ENCODE data around the gene CIDEB. TPM values are rescaled to one million over a fixed set of nuclear protein-coding genes. Genes with fewer than 3 reads are reported as not detected.

Gene CIDEB
- total and polyA plus RNA-seq, 10 of the 15 experiments (the other 5 are each of a cell fraction or from before 2014, with no cell fraction given): 0.34 to 6.3 (median 3.2) TPM

- ChIA-PET SMC1A (ENCODE audit: uncharacterized antibody, unreplicated experiment) (no interaction called here), RAD21 (ENCODE audit: unreplicated experiment) (no interaction called here), POLR2A (no interaction called here), CTCF (interaction anchor here (1.8 kb wide), 1 partner anchor 14 kb away, joined by 8 read pairs; no protein-coding TSS in a partner anchor)
- Histone ChIP-seq H3K79me2 (ENCODE audit: control insufficient read depth, insufficient read depth, low read length) (no peaks in the 10 kb centered on the region), H4K20me1 (ENCODE audit: control insufficient read depth, insufficient read depth) (no peaks in the 10 kb centered on the region), H2AFZ (ENCODE audit: control insufficient read depth, low read depth, low read length) (no peak overlapping the region), H3K36me3 (ENCODE audit: control insufficient read depth in 2 of 2, insufficient read depth in 2 of 2, low read length in 1 of 2) (peaks cover 0 to 3% of the 10 kb centered on the region in 2 experiments; a peak in 2 of 4 replicates), H3K4me1 (ENCODE audit: control insufficient read depth, insufficient read depth, low read length) (no peaks in the 10 kb centered on the region; the same call in 1 of the 2 replicates), H3K4me3 (no peak overlapping the region), H3K27me3 (replicated peaks in 1 of 2; ENCODE audit: control insufficient read depth in 2 of 2, insufficient read depth in 2 of 2, low read length in 1 of 2) (no peaks in the 10 kb centered on the region), H3K27ac (ENCODE audit: control insufficient read depth, insufficient read depth) (no peak overlapping the region), H3K9me3 (replicated peaks; ENCODE audit: control insufficient read depth, insufficient read depth, low read length) (no peaks in the 10 kb centered on the region), H3K4me2 (ENCODE audit: control insufficient read depth, insufficient read depth) (no peak overlapping the region), H3K9ac (ENCODE audit: control insufficient read depth, insufficient read depth, low read length) (no peak overlapping the region)
- no TSS peak for BruUV-seq (replicated peaks)
- FAIRE-seq: no peak
- WGBS (ENCODE audit: insufficient coverage, insufficient replicate concordance, low lambda C conversion rate, missing lambda C conversion rate): 84% methylated on average over 12 of the region's 12 CpGs
- DNase-seq (ENCODE audit: low read depth, low spot score): no peak
- intact Hi-C loops (cut with micrococcal nuclease; ENCODE audit: unreplicated experiment): no loop called here
- no peak for ATAC-seq
- TF ChIP-seq NFXL1 (IDR thresholded peaks at IDR 0.05; ENCODE audit: borderline replicate concordance): no peak
- no peak for TF ChIP-seq MTA3 (IDR thresholded peaks at IDR 0.05; ENCODE audit: borderline replicate concordance, low read length)
- no peak for TF ChIP-seq CHD4 (IDR thresholded peaks at IDR 0.05)
- no peak for TF ChIP-seq NFIC (IDR thresholded peaks at IDR 0.05; ENCODE audit: low read depth, low read length)
- TF ChIP-seq MLLT1 (IDR thresholded peaks at IDR 0.05): no peak
- TF ChIP-seq SUPT20H (IDR thresholded peaks at IDR 0.05; ENCODE audit: borderline replicate concordance, control insufficient read depth, low read depth, low read length): no peak
- TF ChIP-seq, protein P1, sequence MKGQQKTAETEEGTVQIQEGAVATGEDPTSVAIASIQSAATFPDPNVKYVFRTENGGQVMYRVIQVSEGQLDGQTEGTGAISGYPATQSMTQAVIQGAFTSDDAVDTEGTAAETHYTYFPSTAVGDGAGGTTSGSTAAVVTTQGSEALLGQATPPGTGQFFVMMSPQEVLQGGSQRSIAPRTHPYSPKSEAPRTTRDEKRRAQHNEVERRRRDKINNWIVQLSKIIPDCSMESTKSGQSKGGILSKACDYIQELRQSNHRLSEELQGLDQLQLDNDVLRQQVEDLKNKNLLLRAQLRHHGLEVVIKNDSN (IDR thresholded peaks at IDR 0.05; ENCODE audit: borderline replicate concordance, extremely low read length, insufficient read depth, low read depth, low read length): no peak
- TF ChIP-seq CHD2 (IDR thresholded peaks at IDR 0.05; ENCODE audit: borderline replicate concordance, low read depth, low read length): no peak
- TF ChIP-seq MEF2B (IDR thresholded peaks at IDR 0.05; ENCODE audit: partially characterized antibody, poor library complexity, severe bottlenecking): no peak
- TF ChIP-seq, protein P2, sequence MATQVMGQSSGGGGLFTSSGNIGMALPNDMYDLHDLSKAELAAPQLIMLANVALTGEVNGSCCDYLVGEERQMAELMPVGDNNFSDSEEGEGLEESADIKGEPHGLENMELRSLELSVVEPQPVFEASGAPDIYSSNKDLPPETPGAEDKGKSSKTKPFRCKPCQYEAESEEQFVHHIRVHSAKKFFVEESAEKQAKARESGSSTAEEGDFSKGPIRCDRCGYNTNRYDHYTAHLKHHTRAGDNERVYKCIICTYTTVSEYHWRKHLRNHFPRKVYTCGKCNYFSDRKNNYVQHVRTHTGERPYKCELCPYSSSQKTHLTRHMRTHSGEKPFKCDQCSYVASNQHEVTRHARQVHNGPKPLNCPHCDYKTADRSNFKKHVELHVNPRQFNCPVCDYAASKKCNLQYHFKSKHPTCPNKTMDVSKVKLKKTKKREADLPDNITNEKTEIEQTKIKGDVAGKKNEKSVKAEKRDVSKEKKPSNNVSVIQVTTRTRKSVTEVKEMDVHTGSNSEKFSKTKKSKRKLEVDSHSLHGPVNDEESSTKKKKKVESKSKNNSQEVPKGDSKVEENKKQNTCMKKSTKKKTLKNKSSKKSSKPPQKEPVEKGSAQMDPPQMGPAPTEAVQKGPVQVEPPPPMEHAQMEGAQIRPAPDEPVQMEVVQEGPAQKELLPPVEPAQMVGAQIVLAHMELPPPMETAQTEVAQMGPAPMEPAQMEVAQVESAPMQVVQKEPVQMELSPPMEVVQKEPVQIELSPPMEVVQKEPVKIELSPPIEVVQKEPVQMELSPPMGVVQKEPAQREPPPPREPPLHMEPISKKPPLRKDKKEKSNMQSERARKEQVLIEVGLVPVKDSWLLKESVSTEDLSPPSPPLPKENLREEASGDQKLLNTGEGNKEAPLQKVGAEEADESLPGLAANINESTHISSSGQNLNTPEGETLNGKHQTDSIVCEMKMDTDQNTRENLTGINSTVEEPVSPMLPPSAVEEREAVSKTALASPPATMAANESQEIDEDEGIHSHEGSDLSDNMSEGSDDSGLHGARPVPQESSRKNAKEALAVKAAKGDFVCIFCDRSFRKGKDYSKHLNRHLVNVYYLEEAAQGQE (IDR thresholded peaks at IDR 0.05; ENCODE audit: low read depth, low read length): no peak
- TF ChIP-seq CBX3 (IDR thresholded peaks at IDR 0.05; ENCODE audit: borderline replicate concordance, low read depth): no peak
- TF ChIP-seq HDAC6 (IDR thresholded peaks at IDR 0.05; ENCODE audit: unreplicated experiment): no peak
- TF ChIP-seq LARP7 (IDR thresholded peaks at IDR 0.05): no peak
- no peak for TF ChIP-seq POLR2AphosphoS2 (IDR thresholded peaks at IDR 0.05; ENCODE audit: low read depth, low read length)
- in situ Hi-C loops (cut with MboI): no loop called here
Observed at GRCh38 chr14:24255931-24256711, 51.7 kb downstream of the CIDEB start.
